HG02970 (cell line): ENCODE results near the gene FOXP1.

Experiments used
- ATAC-seq: cut with Tn5 transposase; IDR thresholded peaks from one replicate; pipeline ENCODE4 v1.9.1; 2021; ENCODE audit warnings: mild to moderate bottlenecking, moderate library complexity, moderate number of reproducible peaks; ENCODE audit not compliant: unreplicated experiment, low FRiP score

The FOXP1 gene

GRCh38 chr3:71589132-71589531, 5.6 kb upstream of the FOXP1 start:
- ATAC-seq = no peak

- ATAC-seq = no peak
Observed at GRCh38 chr3:71587958-71588357, 4.4 kb upstream of the FOXP1 start.

- no peak for ATAC-seq
Observed at GRCh38 chr3:71586810-71587242, 3.3 kb upstream of the FOXP1 start.

GRCh38 chr3:71585887-71586809, 2.6 kb upstream of the FOXP1 start:
- no peak for ATAC-seq

- no peak for ATAC-seq
Observed at GRCh38 chr3:71585131-71585530, 1.6 kb upstream of the FOXP1 start.

- no peak for ATAC-seq
Observed at GRCh38 chr3:71584394-71585011, 975 bp upstream of the FOXP1 start.

- ATAC-seq = no peak
Observed at GRCh38 chr3:71582612-71583565, 639 bp downstream of the FOXP1 start.

- no peak for ATAC-seq
Observed at GRCh38 chr3:71582036-71582611, 1.4 kb downstream of the FOXP1 start.

GRCh38 chr3:71581457-71582035, 2.0 kb downstream of the FOXP1 start:
- ATAC-seq = no peak

GRCh38 chr3:71580636-71581456, 2.7 kb downstream of the FOXP1 start:
- ATAC-seq = no peak

GRCh38 chr3:71579935-71580406, 3.6 kb downstream of the FOXP1 start:
- no peak for ATAC-seq

GRCh38 chr3:71579326-71579934, 4.1 kb downstream of the FOXP1 start:
- ATAC-seq = no peak

- ATAC-seq = no peak
Observed at GRCh38 chr3:71578054-71578751, 5.3 kb downstream of the FOXP1 start.

GRCh38 chr3:71577011-71577410, 6.5 kb downstream of the FOXP1 start:
- no peak for ATAC-seq

- ATAC-seq = no peak
Observed at GRCh38 chr3:71575433-71575832, 8.1 kb downstream of the FOXP1 start.

GRCh38 chr3:71573181-71573580, 10.3 kb downstream of the FOXP1 start:
- ATAC-seq = no peak

GRCh38 chr3:71570546-71570945, 13.0 kb downstream of the FOXP1 start:
- ATAC-seq = no peak

- ATAC-seq = no peak
Observed at GRCh38 chr3:71568207-71568606, 15.3 kb downstream of the FOXP1 start.
